Measurements from ENCODE around the gene RAB4B. TPM values are rescaled to one million over a fixed set of nuclear protein-coding genes. Genes with fewer than 3 reads are reported as not detected.

RAB4B gene
- total and polyA plus RNA-seq, 2 of the 13 experiments (the other 11 are each of a cell fraction or from before 2014, with no cell fraction given) = 3.3 to 5.4 TPM

- TF ChIP-seq, protein P1, sequence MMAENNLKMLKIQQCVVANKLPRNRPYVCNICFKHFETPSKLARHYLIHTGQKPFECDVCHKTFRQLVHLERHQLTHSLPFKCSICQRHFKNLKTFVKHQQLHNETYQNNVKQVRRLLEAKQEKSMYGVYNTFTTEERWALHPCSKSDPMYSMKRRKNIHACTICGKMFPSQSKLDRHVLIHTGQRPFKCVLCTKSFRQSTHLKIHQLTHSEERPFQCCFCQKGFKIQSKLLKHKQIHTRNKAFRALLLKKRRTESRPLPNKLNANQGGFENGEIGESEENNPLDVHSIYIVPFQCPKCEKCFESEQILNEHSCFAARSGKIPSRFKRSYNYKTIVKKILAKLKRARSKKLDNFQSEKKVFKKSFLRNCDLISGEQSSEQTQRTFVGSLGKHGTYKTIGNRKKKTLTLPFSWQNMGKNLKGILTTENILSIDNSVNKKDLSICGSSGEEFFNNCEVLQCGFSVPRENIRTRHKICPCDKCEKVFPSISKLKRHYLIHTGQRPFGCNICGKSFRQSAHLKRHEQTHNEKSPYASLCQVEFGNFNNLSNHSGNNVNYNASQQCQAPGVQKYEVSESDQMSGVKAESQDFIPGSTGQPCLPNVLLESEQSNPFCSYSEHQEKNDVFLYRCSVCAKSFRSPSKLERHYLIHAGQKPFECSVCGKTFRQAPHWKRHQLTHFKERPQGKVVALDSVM (CRISPR knock-in tag; IDR thresholded peaks at IDR 0.05) = 0 out of 2 replicates have a peak, but pooled peaks have one; percentile 21
- TF ChIP-seq ZNF17 (CRISPR knock-in tag; IDR thresholded peaks at IDR 0.05) = no peak
- TF ChIP-seq DMAP1 (CRISPR knock-in tag; IDR thresholded peaks at IDR 0.05) = peak; percentile 13; the same call in 1 of the 2 replicates
- TF ChIP-seq PHF8 (CRISPR knock-in tag; IDR thresholded peaks at IDR 0.05) = 0 out of 2 replicates have a peak, but pooled peaks have one; percentile 22
- TF ChIP-seq, protein P2, sequence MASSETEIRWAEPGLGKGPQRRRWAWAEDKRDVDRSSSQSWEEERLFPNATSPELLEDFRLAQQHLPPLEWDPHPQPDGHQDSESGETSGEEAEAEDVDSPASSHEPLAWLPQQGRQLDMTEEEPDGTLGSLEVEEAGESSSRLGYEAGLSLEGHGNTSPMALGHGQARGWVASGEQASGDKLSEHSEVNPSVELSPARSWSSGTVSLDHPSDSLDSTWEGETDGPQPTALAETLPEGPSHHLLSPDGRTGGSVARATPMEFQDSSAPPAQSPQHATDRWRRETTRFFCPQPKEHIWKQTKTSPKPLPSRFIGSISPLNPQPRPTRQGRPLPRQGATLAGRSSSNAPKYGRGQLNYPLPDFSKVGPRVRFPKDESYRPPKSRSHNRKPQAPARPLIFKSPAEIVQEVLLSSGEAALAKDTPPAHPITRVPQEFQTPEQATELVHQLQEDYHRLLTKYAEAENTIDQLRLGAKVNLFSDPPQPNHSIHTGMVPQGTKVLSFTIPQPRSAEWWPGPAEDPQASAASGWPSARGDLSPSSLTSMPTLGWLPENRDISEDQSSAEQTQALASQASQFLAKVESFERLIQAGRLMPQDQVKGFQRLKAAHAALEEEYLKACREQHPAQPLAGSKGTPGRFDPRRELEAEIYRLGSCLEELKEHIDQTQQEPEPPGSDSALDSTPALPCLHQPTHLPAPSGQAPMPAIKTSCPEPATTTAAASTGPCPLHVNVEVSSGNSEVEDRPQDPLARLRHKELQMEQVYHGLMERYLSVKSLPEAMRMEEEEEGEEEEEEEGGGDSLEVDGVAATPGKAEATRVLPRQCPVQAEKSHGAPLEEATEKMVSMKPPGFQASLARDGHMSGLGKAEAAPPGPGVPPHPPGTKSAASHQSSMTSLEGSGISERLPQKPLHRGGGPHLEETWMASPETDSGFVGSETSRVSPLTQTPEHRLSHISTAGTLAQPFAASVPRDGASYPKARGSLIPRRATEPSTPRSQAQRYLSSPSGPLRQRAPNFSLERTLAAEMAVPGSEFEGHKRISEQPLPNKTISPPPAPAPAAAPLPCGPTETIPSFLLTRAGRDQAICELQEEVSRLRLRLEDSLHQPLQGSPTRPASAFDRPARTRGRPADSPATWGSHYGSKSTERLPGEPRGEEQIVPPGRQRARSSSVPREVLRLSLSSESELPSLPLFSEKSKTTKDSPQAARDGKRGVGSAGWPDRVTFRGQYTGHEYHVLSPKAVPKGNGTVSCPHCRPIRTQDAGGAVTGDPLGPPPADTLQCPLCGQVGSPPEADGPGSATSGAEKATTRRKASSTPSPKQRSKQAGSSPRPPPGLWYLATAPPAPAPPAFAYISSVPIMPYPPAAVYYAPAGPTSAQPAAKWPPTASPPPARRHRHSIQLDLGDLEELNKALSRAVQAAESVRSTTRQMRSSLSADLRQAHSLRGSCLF (CRISPR knock-in tag; IDR thresholded peaks at IDR 0.05; ENCODE audit: borderline replicate concordance) = no peak
- 0 out of 2 replicates have a peak, but pooled peaks have one; percentile 13 for TF ChIP-seq MIXL1 (CRISPR knock-in tag; IDR thresholded peaks at IDR 0.05)
- peak; percentile 99 for TF ChIP-seq RFX5 (IDR thresholded peaks at IDR 0.05; ENCODE audit: low read depth, low read length)
- no peak for TF ChIP-seq HNF1B (CRISPR knock-in tag; IDR thresholded peaks at IDR 0.05)
- TF ChIP-seq ZNF788 (CRISPR knock-in tag; IDR thresholded peaks at IDR 0.05; ENCODE audit: borderline replicate concordance) = 0 out of 2 replicates have a peak, but pooled peaks have one; percentile 18
- no peak for TF ChIP-seq ZBTB21 (CRISPR knock-in tag; IDR thresholded peaks at IDR 0.05)
- TF ChIP-seq, protein P3, sequence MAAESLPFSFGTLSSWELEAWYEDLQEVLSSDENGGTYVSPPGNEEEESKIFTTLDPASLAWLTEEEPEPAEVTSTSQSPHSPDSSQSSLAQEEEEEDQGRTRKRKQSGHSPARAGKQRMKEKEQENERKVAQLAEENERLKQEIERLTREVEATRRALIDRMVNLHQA (CRISPR knock-in tag; IDR thresholded peaks at IDR 0.05) = no peak
- 0 out of 2 replicates have a peak, but pooled peaks have one; percentile 23 for TF ChIP-seq KMT2B (CRISPR knock-in tag; IDR thresholded peaks at IDR 0.05)
- TF ChIP-seq MXD1 (CRISPR knock-in tag; IDR thresholded peaks at IDR 0.05) = no peak
- TF ChIP-seq ZSCAN12 (CRISPR knock-in tag; IDR thresholded peaks at IDR 0.05) = no peak
- TF ChIP-seq POLR2AphosphoS2 (IDR thresholded peaks at IDR 0.05; ENCODE audit: low read depth, low read length) = no peak
- TF ChIP-seq ZMYM3 (CRISPR knock-in tag; IDR thresholded peaks at IDR 0.05) = peak; percentile 98
- peak; percentile 88 for TF ChIP-seq CREB1 (IDR thresholded peaks at IDR 0.05)
- TF ChIP-seq CREB1 (CRISPR knock-in tag; IDR thresholded peaks at IDR 0.05) = peak; percentile 98
- no peak for TF ChIP-seq ZNF513 (CRISPR knock-in tag; conservative IDR thresholded peaks at IDR 0.05)
- TF ChIP-seq CC2D1A (CRISPR knock-in tag; IDR thresholded peaks at IDR 0.05) = no peak
These were observed 959 bp upstream of the RAB4B start (continued) for GRCh38 chr19:40776932-40777644.
